Measurements from ENCODE around the gene EPS8L3. TPM values are rescaled to one million over a fixed set of nuclear protein-coding genes. Genes with fewer than 3 reads are reported as not detected.

The EPS8L3 gene
- total RNA-seq, 1 donor: not detected

DNA sequence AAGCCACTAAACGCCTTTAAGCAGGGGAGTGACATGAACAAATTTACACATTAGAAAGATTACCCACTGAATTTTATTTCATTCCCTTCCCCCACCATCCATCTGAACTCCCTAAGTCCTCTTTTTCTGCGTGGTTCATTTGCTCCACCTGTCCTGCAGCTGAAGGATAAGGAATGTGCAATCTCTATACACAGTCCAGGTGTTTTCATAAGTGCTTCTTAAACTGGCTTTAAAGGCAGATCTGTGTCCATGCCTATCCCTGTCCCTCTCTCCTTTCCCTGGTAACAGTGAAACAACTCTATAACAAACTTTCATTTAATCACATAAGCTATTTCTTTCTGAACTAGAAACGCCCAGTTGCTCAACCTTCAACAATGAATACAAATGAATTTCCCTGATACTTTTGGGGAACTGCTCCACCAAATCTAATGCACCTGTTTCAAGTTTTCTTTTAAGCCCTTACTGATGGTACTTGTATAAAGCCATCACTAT lies 31.3 kb downstream of the EPS8L3 start:
- Histone ChIP-seq H2AFZ (ENCODE audit: low read length) (no peak overlapping the region), H3K9me3 (ENCODE audit: low read depth, low read length) (no peaks in the 10 kb centered on the region), H3K4me3 (ENCODE audit: insufficient read depth, low read length) (no peak overlapping the region), H3K36me3 (ENCODE audit: insufficient read depth, low read length) (peaks cover 17% of the 10 kb centered on the region), H3K79me2 (ENCODE audit: insufficient read depth, low read length) (no peaks in the 10 kb centered on the region), H3K4me1 (ENCODE audit: insufficient read depth, low read length) (no peaks in the 10 kb centered on the region), H3K4me2 (ENCODE audit: insufficient read depth, low read length) (no peak overlapping the region), H4K20me1 (ENCODE audit: insufficient read depth, low read length) (no peaks in the 10 kb centered on the region), H3K27ac (ENCODE audit: low read depth, low read length) (no peak overlapping the region), H3K27me3 (ENCODE audit: insufficient read depth, low read length) (no peaks in the 10 kb centered on the region)
- no peak for DNase-seq (ENCODE audit: insufficient read length, low spot score, missing footprints)
- TF ChIP-seq, protein P1, sequence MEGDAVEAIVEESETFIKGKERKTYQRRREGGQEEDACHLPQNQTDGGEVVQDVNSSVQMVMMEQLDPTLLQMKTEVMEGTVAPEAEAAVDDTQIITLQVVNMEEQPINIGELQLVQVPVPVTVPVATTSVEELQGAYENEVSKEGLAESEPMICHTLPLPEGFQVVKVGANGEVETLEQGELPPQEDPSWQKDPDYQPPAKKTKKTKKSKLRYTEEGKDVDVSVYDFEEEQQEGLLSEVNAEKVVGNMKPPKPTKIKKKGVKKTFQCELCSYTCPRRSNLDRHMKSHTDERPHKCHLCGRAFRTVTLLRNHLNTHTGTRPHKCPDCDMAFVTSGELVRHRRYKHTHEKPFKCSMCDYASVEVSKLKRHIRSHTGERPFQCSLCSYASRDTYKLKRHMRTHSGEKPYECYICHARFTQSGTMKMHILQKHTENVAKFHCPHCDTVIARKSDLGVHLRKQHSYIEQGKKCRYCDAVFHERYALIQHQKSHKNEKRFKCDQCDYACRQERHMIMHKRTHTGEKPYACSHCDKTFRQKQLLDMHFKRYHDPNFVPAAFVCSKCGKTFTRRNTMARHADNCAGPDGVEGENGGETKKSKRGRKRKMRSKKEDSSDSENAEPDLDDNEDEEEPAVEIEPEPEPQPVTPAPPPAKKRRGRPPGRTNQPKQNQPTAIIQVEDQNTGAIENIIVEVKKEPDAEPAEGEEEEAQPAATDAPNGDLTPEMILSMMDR (IDR thresholded peaks at IDR 0.05; ENCODE audit: extremely low read depth, low read depth, low read length): no peak

GRCh38 chr1:109730666-109731065 lies 33.1 kb downstream of the EPS8L3 start:
- Histone ChIP-seq H3K79me2 (ENCODE audit: insufficient read depth, low read length) (no peaks in the 10 kb centered on the region), H4K20me1 (ENCODE audit: insufficient read depth, low read length) (no peaks in the 10 kb centered on the region), H3K36me3 (ENCODE audit: insufficient read depth, low read length) (peaks cover 6% of the 10 kb centered on the region), H2AFZ (ENCODE audit: low read length) (no peak overlapping the region), H3K4me3 (ENCODE audit: insufficient read depth, low read length) (no peak overlapping the region), H3K27me3 (ENCODE audit: insufficient read depth, low read length) (no peaks in the 10 kb centered on the region), H3K4me1 (ENCODE audit: insufficient read depth, low read length) (no peaks in the 10 kb centered on the region), H3K9me3 (ENCODE audit: low read depth, low read length) (peaks cover 2% of the 10 kb centered on the region), H3K27ac (ENCODE audit: low read depth, low read length) (no peak overlapping the region), H3K4me2 (ENCODE audit: insufficient read depth, low read length) (no peak overlapping the region)
- no peak for DNase-seq (ENCODE audit: insufficient read length, low spot score, missing footprints)
- TF ChIP-seq, protein P1 (IDR thresholded peaks at IDR 0.05; ENCODE audit: extremely low read depth, low read depth, low read length): no peak

GRCh38 chr1:109728870-109729269 lies 34.9 kb downstream of the EPS8L3 start:
- Histone ChIP-seq H3K27ac (ENCODE audit: low read depth, low read length) (no peak overlapping the region), H3K27me3 (ENCODE audit: insufficient read depth, low read length) (no peaks in the 10 kb centered on the region), H3K4me3 (ENCODE audit: insufficient read depth, low read length) (no peak overlapping the region), H3K36me3 (ENCODE audit: insufficient read depth, low read length) (no peaks in the 10 kb centered on the region), H3K9me3 (ENCODE audit: low read depth, low read length) (peaks cover 2% of the 10 kb centered on the region), H4K20me1 (ENCODE audit: insufficient read depth, low read length) (no peaks in the 10 kb centered on the region), H3K4me2 (ENCODE audit: insufficient read depth, low read length) (no peak overlapping the region), H3K4me1 (ENCODE audit: insufficient read depth, low read length) (no peaks in the 10 kb centered on the region), H3K79me2 (ENCODE audit: insufficient read depth, low read length) (no peaks in the 10 kb centered on the region), H2AFZ (ENCODE audit: low read length) (no peak overlapping the region)
- no peak for DNase-seq (ENCODE audit: insufficient read length, low spot score, missing footprints)
- TF ChIP-seq, protein P1 (IDR thresholded peaks at IDR 0.05; ENCODE audit: extremely low read depth, low read depth, low read length): no peak

- H3K4me2 ChIP-seq (ENCODE audit: insufficient read depth, low read length): no peak overlapping the region
- no peak overlapping the region for H2AFZ ChIP-seq (ENCODE audit: low read length)
- no peaks in the 10 kb centered on the region for H3K4me1 ChIP-seq (ENCODE audit: insufficient read depth, low read length)
- TF ChIP-seq, protein P1 (IDR thresholded peaks at IDR 0.05; ENCODE audit: extremely low read depth, low read depth, low read length): no peak
- no peak for DNase-seq (ENCODE audit: insufficient read length, low spot score, missing footprints)
- H4K20me1 ChIP-seq (ENCODE audit: insufficient read depth, low read length): no peaks in the 10 kb centered on the region
- no peaks in the 10 kb centered on the region for H3K79me2 ChIP-seq (ENCODE audit: insufficient read depth, low read length)
- no peaks in the 10 kb centered on the region for H3K27me3 ChIP-seq (ENCODE audit: insufficient read depth, low read length)
- H3K4me3 ChIP-seq (ENCODE audit: insufficient read depth, low read length): no peak overlapping the region
- no peak overlapping the region for H3K27ac ChIP-seq (ENCODE audit: low read depth, low read length)
- no peaks in the 10 kb centered on the region for H3K36me3 ChIP-seq (ENCODE audit: insufficient read depth, low read length)
- peaks cover 2% of the 10 kb centered on the region for H3K9me3 ChIP-seq (ENCODE audit: low read depth, low read length)
Observed at GRCh38 chr1:109726728-109727373, 36.9 kb downstream of the EPS8L3 start.

Data from osteoblast (primary cell).